Tibial nerve (tissue), 4 donors: ENCODE results near the gene ITGAD.

Source experiments
- EP300 ChIP-seq, 2 donors: sonication (generic); formaldehyde crosslinking; IDR thresholded peaks; one replicate each; pipeline ENCODE4 v1.6.1; 2017; ENCODE audit warnings: antibody characterized with exemption in 2 of 2, mild to moderate bottlenecking in 1 of 2
- TF ChIP-seq, protein P1 (sequence below), 5 experiments: fragments of 200-600 bp in 3 of 5; fragments of 450-650 bp in 2 of 5; sonication (generic) in 3 of 5; IDR thresholded peaks; one replicate each; pipeline ENCODE4 v1.5.1; 2016 to 2019; ENCODE audit warnings: antibody characterized with exemption in 5 of 5, mild to moderate bottlenecking in 3 of 5, moderate library complexity in 2 of 5

GRCh38 chr16:31412750-31413149, 19.6 kb downstream of the ITGAD start:
- TF ChIP-seq, protein P1, sequence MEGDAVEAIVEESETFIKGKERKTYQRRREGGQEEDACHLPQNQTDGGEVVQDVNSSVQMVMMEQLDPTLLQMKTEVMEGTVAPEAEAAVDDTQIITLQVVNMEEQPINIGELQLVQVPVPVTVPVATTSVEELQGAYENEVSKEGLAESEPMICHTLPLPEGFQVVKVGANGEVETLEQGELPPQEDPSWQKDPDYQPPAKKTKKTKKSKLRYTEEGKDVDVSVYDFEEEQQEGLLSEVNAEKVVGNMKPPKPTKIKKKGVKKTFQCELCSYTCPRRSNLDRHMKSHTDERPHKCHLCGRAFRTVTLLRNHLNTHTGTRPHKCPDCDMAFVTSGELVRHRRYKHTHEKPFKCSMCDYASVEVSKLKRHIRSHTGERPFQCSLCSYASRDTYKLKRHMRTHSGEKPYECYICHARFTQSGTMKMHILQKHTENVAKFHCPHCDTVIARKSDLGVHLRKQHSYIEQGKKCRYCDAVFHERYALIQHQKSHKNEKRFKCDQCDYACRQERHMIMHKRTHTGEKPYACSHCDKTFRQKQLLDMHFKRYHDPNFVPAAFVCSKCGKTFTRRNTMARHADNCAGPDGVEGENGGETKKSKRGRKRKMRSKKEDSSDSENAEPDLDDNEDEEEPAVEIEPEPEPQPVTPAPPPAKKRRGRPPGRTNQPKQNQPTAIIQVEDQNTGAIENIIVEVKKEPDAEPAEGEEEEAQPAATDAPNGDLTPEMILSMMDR (IDR thresholded peaks at IDR 0.05), result no peak
- TF ChIP-seq EP300 (IDR thresholded peaks at IDR 0.05), result no peak
